Peyer's patch (tissue), 4 donors: Measurements from ENCODE around the gene TMEM132D.

Experiments used
- POLR2A ChIP-seq, 2 donors: fragments of 450-650 bp; IDR thresholded peaks; one replicate each; pipeline ENCODE4 v1.5.1; 2017; ENCODE audit warnings: antibody characterized with exemption in 2 of 2, mild to moderate bottlenecking in 2 of 2, moderate library complexity in 2 of 2
- TF ChIP-seq, protein P1 (sequence below), 6 experiments: fragments of 450-650 bp in 4 of 6; fragments of 200-600 bp in 2 of 6; sonication (generic) in 1 of 6; IDR thresholded peaks; one replicate each; pipeline ENCODE4 v1.5.1; 2017 to 2019; ENCODE audit warnings: antibody characterized with exemption in 6 of 6, mild to moderate bottlenecking in 3 of 6, moderate library complexity in 1 of 6

DNA sequence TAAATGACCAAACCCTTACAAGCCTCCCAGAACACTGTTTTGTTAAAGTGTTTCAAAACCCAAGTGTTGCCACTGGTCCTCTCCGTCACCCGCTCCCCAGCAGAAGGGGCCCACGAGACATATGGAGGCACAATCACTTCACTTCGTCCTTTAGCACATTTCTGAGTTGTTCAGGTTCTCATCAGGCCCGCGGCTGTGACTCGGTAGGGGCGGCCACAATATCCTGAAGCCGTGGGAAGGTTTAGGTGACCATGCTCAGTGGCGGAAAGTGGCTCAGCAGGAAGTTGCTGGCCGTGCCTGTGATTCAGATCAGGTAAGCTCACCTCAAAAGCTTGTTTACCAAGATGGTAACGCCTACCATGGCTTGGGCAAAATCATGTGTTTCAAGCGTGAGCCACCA lies 823.0 kb downstream of the TMEM132D start:
- TF ChIP-seq POLR2A (IDR thresholded peaks at IDR 0.05), result no peak
- TF ChIP-seq, protein P1, sequence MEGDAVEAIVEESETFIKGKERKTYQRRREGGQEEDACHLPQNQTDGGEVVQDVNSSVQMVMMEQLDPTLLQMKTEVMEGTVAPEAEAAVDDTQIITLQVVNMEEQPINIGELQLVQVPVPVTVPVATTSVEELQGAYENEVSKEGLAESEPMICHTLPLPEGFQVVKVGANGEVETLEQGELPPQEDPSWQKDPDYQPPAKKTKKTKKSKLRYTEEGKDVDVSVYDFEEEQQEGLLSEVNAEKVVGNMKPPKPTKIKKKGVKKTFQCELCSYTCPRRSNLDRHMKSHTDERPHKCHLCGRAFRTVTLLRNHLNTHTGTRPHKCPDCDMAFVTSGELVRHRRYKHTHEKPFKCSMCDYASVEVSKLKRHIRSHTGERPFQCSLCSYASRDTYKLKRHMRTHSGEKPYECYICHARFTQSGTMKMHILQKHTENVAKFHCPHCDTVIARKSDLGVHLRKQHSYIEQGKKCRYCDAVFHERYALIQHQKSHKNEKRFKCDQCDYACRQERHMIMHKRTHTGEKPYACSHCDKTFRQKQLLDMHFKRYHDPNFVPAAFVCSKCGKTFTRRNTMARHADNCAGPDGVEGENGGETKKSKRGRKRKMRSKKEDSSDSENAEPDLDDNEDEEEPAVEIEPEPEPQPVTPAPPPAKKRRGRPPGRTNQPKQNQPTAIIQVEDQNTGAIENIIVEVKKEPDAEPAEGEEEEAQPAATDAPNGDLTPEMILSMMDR (IDR thresholded peaks at IDR 0.05), result no peak
